Stimulated activated CD4-positive, alpha-beta T cell treated with anti-CD3 and anti-CD28 coated beads, TNF-alpha, amount 100 ng/mL, for 4 hours (primary cell): ENCODE measurements around the gene ZNRD2.
"Not testable (repeated sequence)": the region's sequence is repeated elsewhere in the genome, so short reads cannot be mapped to it uniquely, and the experiment has no call there.

Experiments
- DNase-seq, 3 experiments: peaks; one replicate each; pipeline ENCODE4 v3.0.0-alpha.2; 2020; ENCODE audit warnings: low read depth in 3 of 3

ZNRD2 gene, protein sequence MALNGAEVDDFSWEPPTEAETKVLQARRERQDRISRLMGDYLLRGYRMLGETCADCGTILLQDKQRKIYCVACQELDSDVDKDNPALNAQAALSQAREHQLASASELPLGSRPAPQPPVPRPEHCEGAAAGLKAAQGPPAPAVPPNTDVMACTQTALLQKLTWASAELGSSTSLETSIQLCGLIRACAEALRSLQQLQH

DNA sequence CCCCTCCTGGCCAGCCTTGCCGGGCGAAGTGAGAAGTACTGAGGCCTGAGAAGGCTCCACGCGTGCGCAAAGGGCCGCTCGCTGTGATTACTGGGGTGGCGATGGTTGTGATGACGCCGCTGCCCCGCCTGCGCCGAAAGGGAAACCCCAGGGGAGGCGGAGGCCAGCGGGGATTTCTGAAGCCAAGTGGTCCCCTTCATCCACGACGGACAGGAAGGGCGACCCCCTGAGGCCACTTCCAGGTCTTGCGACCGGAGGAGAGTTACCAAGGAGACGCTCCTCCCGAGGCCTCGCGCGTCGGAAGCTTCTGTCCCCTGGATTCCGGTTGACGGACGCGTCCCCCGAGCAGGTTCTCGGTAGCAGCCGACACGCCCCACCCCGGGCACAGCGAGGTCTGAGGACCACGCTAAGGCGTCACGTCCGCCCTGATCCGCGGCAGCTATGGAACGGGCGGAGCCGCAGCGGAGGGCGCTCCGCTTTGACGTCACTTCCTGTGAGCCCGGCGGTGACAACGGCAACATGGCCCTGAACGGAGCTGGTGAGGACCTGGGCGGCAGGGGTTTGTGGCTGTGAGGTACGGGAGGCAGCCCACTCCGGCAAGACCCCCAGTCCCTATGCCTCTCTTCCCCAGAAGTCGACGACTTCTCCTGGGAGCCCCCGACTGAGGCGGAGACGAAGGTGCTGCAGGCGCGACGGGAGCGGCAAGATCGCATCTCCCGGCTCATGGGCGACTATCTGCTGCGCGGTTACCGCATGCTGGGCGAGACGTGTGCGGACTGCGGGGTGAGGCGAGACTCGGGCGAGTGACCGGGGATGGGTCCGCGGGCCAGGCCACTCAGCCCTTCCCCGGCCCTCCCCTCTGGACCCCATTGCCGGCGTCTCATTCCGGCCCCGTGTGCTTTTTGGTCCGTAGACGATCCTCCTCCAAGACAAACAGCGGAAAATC, at the start of gene ZNRD2:
TSS of gene ZNRD2 (plus strand) at position 505 of the 946 bp plus-strand sequence. CDS start at position 520, 15 bp downstream.
- peak; percentile 95 to 96 (median 96) for DNase-seq

GRCh38 chr11:65521777-65522521, 48.3 kb upstream of the ZNRD2 start:
- not testable (repeated sequence) for DNase-seq

DNA sequence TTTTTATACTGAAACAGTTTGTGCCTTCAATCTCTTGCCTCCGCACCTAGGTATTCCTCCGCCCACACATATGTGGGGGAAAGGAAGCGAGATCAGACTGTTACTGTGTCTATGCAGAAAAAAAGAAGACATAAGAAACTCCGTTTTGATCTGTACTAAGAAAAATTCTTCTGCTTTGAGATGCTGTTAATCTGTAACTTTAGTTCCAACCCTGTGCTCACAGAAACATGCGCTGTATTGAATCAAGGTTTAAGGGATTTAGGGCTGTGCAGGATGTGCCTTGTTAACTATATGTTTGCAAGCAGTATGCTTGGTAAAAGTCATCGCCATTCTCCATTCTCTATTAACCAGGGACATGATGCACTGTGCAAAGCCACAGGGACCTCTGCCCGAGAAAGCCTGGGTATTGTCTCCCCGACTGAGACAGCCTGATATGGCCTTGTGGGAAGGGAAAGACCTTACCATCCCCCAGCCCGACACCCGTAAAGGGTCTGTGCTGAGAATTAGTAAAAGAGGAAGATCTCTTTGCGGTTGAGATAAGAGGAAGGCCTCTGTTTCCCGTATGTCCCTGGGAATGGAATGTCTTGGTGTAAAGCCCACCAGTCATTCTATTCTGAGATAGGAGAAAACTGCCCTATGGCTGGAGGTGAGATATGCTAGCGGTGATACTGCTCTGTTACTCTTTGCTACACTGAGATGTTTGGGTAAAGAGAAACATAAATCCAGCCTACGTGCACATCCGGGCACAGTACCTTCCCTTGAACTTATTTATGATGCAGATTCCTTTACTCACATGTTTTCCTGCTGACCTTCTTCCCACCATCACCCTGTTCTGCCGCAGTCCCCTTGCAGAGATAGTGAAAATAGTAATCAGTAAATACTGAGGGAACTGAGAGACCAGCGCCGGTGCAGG, 47.3 kb upstream of the ZNRD2 start:
- not testable (repeated sequence) for DNase-seq

DNA sequence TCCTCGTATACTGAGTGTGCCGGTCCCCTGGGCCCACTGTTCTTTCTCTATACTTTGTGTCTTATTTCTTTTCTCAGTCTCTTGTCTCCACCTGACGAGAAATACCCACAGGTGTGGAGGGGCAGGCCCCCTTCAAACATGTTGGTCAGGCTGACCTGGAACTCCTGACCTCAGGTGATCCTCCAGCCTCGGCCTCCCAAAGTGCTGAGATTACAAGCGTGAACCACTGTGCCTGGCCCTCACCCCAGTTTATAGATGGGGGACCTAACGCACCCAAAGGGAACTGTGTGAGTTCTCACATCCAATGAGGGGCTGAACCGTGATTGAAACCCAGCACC, 46.7 kb upstream of the ZNRD2 start:
- DNase-seq: not testable (repeated sequence)

DNA sequence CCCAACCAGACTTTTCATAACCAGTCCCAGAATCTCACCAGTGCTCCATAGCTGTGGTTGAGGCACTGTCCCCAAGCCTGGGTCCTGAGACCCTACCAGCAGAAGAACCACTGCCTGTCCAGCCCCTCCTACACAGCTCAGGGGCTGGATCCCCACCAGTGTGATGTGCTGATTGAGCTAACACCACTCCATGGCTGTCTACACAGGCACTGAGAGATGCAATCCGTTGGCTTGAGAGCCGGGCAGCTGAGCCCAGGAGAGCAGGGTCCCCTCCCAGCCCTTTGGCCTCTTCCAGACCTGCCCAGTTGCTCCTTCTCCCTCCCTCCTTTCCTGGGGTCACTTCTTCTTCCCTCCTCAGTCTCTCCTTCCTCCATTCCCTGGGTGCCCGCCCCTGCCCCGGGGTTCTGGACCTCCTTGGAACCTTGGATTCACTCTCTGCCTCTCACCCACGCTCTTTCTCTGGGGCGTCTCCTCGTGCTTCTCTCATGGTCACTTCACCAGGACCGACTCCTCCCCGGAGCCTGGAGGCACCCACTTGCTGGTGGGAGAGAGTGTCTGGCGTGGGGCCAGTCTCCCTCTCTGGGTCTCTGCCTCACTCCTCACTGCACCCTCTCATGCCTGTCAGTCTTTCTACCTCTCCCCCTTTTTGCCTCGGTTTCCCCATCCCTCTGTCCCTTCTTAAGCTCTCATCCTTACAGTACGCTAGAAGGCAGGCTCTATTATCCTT, 46.1 kb upstream of the ZNRD2 start:
- no peak for DNase-seq

DNA sequence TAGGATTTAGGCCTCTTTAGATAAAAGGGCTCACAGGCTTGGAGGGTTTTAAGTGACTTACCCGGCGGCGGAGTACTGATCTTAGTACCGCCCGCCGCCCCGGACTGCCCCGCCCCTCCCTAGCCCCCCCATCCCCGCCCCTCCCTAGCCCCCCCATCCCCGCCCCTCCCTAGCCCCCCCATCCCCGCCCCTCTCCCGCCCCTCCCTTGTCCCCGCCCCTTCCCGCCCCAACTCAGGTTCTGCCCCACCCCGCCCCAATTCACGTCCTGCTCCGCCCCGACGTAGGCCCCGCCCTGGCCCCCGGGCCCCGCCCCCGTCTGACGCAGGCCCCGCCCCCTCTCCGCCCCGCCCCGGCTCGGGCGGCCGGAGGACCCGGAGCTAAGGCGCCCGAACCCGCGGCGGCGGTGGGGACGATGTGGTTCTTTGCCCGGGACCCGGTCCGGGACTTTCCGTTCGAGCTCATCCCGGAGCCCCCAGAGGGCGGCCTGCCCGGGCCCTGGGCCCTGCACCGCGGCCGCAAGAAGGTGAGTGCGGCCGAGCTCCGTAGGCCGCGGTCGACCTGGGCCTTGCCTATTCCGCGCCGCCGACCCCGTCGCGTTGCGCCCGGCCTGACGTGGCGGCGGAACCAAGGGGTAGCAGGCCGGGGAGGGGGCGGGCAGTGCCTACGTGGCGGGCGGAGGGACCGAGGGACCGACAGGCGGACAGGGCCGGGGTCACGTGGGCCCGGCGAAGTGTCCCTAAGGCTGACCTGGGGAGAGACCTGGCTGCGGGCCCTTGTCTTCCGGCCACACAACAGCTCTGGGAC, 45.3 kb upstream of the ZNRD2 start, which contains the start of gene SCYL1:
TSS of gene SCYL1 (plus strand) at position 343 of the 805 bp plus-strand sequence. CDS start at position 414, 71 bp downstream.
- peak; percentile 75 to 78 (median 77) for DNase-seq

- no peak for DNase-seq
These were observed 44.5 kb upstream of the ZNRD2 start for GRCh38 chr11:65525546-65526480.

- DNase-seq: no peak
These were observed 43.5 kb upstream of the ZNRD2 start for GRCh38 chr11:65526744-65527143.

DNA sequence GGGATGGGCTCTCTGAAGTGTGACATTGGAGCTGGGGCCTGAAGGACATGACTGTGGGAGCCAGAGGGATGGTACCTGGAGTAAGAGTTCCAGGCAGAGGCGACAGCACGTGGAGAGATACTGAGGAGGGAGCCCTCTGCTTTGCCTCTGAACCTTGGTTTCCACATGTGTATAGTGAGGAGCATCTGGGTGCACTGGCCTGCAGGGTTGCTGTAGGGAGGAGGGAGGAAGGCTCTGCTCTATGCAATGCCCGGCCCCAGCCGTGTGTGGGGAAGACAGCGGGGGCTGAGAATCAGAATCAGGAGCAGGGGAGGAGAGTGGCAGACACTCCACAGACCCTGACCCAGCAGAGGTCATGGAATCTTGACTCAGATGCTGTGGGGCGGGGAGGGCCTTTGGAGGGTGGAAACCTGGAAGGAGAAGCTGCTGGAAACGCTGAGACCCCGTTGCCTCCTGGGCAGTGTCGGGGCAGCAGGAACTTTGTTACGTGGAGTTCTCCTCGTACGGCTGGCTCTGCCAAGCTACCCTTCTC, 41.4 kb upstream of the ZNRD2 start:
- DNase-seq: no peak

GRCh38 chr11:65529475-65530156, 40.7 kb upstream of the ZNRD2 start:
- DNase-seq: no peak

- no peak for DNase-seq
These were observed 40.1 kb upstream of the ZNRD2 start for GRCh38 chr11:65530157-65530496.

DNA sequence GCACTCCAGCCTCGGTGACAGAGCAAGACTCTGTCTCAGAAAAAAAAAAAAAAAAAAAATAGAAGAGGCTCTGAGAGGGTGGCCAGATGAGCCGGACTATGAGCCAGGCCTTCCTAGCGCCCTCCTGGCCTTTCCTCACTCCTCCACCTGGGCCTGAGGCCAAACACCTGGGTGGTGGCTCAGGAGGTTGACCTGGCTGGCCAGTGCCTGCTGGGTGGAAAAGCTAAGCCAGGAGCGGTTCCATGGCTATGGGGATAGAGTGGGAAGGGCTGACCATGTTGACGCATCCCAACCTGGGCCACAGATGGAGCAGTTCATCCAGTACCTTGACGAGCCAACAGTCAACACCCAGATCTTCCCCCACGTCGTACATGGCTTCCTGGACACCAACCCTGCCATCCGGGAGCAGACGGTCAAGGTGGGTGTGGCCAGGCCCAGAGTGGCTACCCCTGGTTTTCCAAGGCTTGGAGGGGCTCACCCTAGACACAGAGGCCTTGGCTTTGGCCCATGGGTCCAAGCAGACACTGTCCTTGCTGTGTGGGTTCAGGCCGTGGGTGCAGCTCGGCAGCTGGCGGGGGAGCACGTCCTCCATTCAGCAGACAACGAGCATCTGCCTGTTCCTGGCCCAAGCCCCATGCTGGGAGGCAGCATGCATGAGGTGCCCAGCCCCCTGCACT, 37.8 kb upstream of the ZNRD2 start:
- no peak for DNase-seq

DNA sequence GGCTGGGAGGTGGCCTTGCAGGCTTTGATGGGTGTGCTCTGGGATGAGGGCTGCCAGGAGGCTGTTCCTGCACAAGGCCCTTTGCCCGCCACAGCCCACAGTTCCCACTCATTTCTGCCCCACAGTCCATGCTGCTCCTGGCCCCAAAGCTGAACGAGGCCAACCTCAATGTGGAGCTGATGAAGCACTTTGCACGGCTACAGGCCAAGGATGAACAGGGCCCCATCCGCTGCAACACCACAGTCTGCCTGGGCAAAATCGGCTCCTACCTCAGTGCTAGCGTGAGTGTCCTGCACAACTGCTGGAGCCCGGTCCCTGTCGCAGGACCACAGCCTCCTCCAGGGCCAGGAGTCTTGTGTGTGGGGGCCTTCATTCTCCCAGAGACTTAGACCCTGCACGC, 35.2 kb upstream of the ZNRD2 start:
- no peak for DNase-seq

DNA sequence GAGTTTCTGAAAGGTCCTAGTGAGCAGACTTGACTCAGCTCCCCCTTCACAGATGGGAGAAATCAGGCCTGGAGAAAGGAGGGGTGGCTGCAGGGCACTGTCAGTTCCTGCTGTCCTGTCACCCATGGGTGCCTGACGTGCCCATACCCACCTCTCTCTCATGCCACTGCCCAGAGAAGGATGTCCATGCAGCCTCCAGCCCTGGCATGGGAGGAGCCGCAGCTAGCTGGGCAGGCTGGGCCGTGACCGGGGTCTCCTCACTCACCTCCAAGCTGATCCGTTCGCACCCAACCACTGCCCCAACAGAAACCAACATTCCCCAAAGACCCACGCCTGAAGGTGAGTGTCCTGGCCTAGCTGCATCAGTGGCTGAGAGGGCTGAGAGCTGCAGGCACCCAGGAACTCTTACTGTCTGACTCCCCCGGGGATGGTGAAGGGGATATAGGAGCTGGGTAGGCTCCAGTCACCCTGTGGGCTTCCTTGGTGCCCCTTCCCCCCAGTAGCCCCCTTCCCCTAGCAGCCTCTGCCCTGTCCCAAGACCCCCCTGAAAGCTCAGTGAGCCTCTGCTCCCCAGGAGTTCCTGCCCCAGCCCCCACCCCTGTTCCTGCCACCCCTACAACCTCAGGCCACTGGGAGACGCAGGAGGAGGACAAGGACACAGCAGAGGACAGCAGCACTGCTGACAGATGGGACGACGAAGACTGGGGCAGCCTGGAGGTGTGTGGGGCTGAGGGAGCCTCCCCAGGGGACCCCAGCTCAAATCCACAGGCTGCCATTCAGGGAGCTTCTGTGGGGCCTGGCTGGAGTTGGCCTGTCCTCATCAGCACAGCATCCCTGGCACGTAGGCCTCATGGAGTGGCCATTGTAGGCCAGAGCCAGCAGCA, 33.6 kb upstream of the ZNRD2 start:
- DNase-seq: no peak

DNA sequence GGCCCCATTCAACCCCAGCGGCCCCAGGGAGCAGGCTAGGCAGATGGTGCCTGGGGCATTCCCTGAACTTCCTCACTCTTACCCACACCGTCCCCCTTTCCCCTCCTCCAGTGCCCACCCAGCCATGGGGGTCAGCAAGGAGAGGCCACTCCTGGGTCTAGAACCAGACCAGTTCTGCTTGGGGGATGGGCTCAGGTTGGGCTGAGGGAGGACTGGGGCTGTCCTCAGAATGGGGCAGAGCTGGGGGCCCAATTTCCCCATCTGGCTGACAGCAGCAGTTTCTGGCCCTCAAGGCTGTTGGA, 33.0 kb upstream of the ZNRD2 start:
- no peak for DNase-seq

DNA sequence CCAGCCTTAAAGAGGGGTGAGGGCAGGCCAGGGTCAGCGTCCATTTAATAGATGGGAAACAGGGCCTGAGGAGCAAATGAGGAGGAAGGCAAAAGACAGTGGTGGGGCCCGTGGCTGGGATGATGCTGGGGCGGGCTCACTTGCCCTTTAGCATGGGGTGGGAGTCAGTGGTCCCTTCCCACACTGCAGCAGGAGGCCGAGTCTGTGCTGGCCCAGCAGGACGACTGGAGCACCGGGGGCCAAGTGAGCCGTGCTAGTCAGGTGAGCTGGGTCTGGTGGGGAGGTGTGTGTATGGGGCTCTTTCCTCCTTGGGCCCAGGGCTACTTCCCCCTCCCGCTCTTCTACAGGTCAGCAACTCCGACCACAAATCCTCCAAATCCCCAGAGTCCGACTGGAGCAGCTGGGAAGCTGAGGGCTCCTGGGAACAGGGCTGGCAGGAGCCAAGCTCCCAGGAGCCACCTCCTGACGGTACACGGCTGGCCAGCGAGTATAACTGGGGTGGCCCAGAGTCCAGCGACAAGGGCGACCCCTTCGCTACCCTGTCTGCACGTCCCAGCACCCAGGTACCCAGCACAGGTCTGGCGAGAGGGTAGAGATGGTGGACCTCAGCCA, 32.6 kb upstream of the ZNRD2 start:
- no peak for DNase-seq
